Measurements from ENCODE around the gene FXYD5.
A peak's percentile ranks its signal among the peaks of the same experiment; 100 is the strongest.
"Not testable (repeated sequence)": the region's sequence is repeated elsewhere in the genome, so short reads cannot be mapped to it uniquely, and the experiment has no call there.

FXYD5 gene

GRCh38 chr19:35140207-35140961 lies 14.2 kb upstream of the FXYD5 start:
- no peak for DNase-seq

- DNase-seq: peak; percentile 52
Observed at GRCh38 chr19:35140962-35141836, 13.3 kb upstream of the FXYD5 start.

- DNase-seq: no peak
Observed at GRCh38 chr19:35141837-35142605, 12.5 kb upstream of the FXYD5 start.

GRCh38 chr19:35142606-35143230 lies 11.8 kb upstream of the FXYD5 start:
- no peak for DNase-seq

- DNase-seq: no peak
Observed at GRCh38 chr19:35143231-35143715, 11.3 kb upstream of the FXYD5 start, which contains the start of gene FXYD7. TSS of gene FXYD7 (plus strand) at chr19:35143255. CDS start at chr19:35143334, 79 bp downstream.

- DNase-seq: no peak
Observed at GRCh38 chr19:35143818-35144217, 10.7 kb upstream of the FXYD5 start.

GRCh38 chr19:35144259-35144599 lies 10.3 kb upstream of the FXYD5 start:
- no peak for DNase-seq

GRCh38 chr19:35144600-35145436 lies 9.7 kb upstream of the FXYD5 start:
- no peak for DNase-seq

- no peak for DNase-seq
Observed at GRCh38 chr19:35146746-35147459, 7.6 kb upstream of the FXYD5 start.

GRCh38 chr19:35149463-35149862 lies 5.1 kb upstream of the FXYD5 start:
- no peak for DNase-seq

GRCh38 chr19:35150445-35150844 lies 4.1 kb upstream of the FXYD5 start:
- no peak for DNase-seq

GRCh38 chr19:35151273-35152065 lies 3.1 kb upstream of the FXYD5 start:
- DNase-seq: no peak

GRCh38 chr19:35153129-35153522 lies 1.4 kb upstream of the FXYD5 start:
- DNase-seq: not testable (repeated sequence)

- no peak for DNase-seq
Observed at GRCh38 chr19:35153701-35154524, 622 bp upstream of the FXYD5 start.

- DNase-seq: no peak
Observed at GRCh38 chr19:35155441-35155840, 906 bp downstream of the FXYD5 start.

GRCh38 chr19:35155981-35156672 lies 1.6 kb downstream of the FXYD5 start:
- DNase-seq: no peak

GRCh38 chr19:35156673-35157014 lies 2.1 kb downstream of the FXYD5 start:
- DNase-seq: no peak

GRCh38 chr19:35157431-35157830 lies 2.9 kb downstream of the FXYD5 start:
- DNase-seq: no peak

GRCh38 chr19:35159606-35160005 lies 5.1 kb downstream of the FXYD5 start:
- DNase-seq: no peak

Data from NCI-H1436 (cell line).